Measurements from ENCODE around the gene SERTAD3. TPM values are rescaled to one million over a fixed set of nuclear protein-coding genes. Genes with fewer than 3 reads are reported as not detected.

Gene SERTAD3
- total and polyA plus RNA-seq, 2 experiments from 2014 or later: 44.4 to 73.8 TPM

GRCh38 chr19:40445780-40446262 lies 1.7 kb upstream of the SERTAD3 start:
- Histone ChIP-seq H3K27me3 (no peaks in the 10 kb centered on the region), H3K36me3 (peaks cover 15% of the 10 kb centered on the region), H3K27ac (peak overlapping the region; percentile 52), H3K9me3 (ENCODE audit: low read depth) (no peaks in the 10 kb centered on the region), H3K4me3 (no peak overlapping the region), H3K4me1 (ENCODE audit: low read depth) (peaks cover 11% of the 10 kb centered on the region)
- no peak for DNase-seq (ENCODE audit: low read depth in 1 of 2, low spot score in 1 of 2)
- TF ChIP-seq CTCF (IDR thresholded peaks at IDR 0.05; ENCODE audit: low read depth, low read length): no peak

- H3K36me3 ChIP-seq: peaks cover 20% of the 10 kb centered on the region
- no peak for DNase-seq (ENCODE audit: low read depth in 1 of 2, low spot score in 1 of 2)
- H3K27ac ChIP-seq: peak overlapping the region; percentile 93
- H3K4me3 ChIP-seq: peak overlapping the region; percentile 93
- peak; percentile 26 for TF ChIP-seq CTCF (IDR thresholded peaks at IDR 0.05; ENCODE audit: low read depth, low read length)
- H3K9me3 ChIP-seq (ENCODE audit: low read depth): no peaks in the 10 kb centered on the region
- H3K27me3 ChIP-seq: no peaks in the 10 kb centered on the region
- H3K4me1 ChIP-seq (ENCODE audit: low read depth): peaks cover 11% of the 10 kb centered on the region
Observed at GRCh38 chr19:40444825-40445312, 734 bp upstream of the SERTAD3 start.

GRCh38 chr19:40443131-40443999 lies 770 bp downstream of the SERTAD3 start:
- Histone ChIP-seq H3K4me1 (ENCODE audit: low read depth) (peaks cover 11% of the 10 kb centered on the region), H3K27me3 (no peaks in the 10 kb centered on the region), H3K36me3 (peaks cover 20% of the 10 kb centered on the region), H3K9me3 (ENCODE audit: low read depth) (no peaks in the 10 kb centered on the region), H3K4me3 (peak overlapping the region; percentile 93), H3K27ac (peak overlapping the region; percentile 93)
- no peak for TF ChIP-seq CTCF (IDR thresholded peaks at IDR 0.05; ENCODE audit: low read depth, low read length)
- peak; percentile 100 for DNase-seq (ENCODE audit: low read depth in 1 of 2, low spot score in 1 of 2)

GRCh38 chr19:40442328-40443130 lies 1.6 kb downstream of the SERTAD3 start:
- DNase-seq (ENCODE audit: low read depth in 1 of 2, low spot score in 1 of 2): no peak
- peaks cover 11% of the 10 kb centered on the region for H3K4me1 ChIP-seq (ENCODE audit: low read depth)
- no peaks in the 10 kb centered on the region for H3K9me3 ChIP-seq (ENCODE audit: low read depth)
- H3K4me3 ChIP-seq: peak overlapping the region; percentile 42
- H3K36me3 ChIP-seq: peaks cover 20% of the 10 kb centered on the region
- H3K27ac ChIP-seq: peak overlapping the region; percentile 81
- H3K27me3 ChIP-seq: no peaks in the 10 kb centered on the region
- TF ChIP-seq CTCF (IDR thresholded peaks at IDR 0.05; ENCODE audit: low read depth, low read length): no peak

- no peak for DNase-seq (ENCODE audit: low read depth in 1 of 2, low spot score in 1 of 2)
- no peaks in the 10 kb centered on the region for H3K9me3 ChIP-seq (ENCODE audit: low read depth)
- H3K27ac ChIP-seq: peak overlapping the region; percentile 81
- no peak for TF ChIP-seq CTCF (IDR thresholded peaks at IDR 0.05; ENCODE audit: low read depth, low read length)
- peaks cover 20% of the 10 kb centered on the region for H3K36me3 ChIP-seq
- no peak overlapping the region for H3K4me3 ChIP-seq
- H3K4me1 ChIP-seq (ENCODE audit: low read depth): peaks cover 11% of the 10 kb centered on the region
- no peaks in the 10 kb centered on the region for H3K27me3 ChIP-seq
Observed at GRCh38 chr19:40441719-40442253, 2.3 kb downstream of the SERTAD3 start.

All from cardiac muscle cell (in vitro differentiated cells and primary cell).